Measurements from ENCODE around the gene SULT1B1. TPM values are rescaled to one million over a fixed set of nuclear protein-coding genes. Genes with fewer than 3 reads are reported as not detected.

SULT1B1 gene
- total RNA-seq, 1 donor from 2014 or later, result not detected

DNA sequence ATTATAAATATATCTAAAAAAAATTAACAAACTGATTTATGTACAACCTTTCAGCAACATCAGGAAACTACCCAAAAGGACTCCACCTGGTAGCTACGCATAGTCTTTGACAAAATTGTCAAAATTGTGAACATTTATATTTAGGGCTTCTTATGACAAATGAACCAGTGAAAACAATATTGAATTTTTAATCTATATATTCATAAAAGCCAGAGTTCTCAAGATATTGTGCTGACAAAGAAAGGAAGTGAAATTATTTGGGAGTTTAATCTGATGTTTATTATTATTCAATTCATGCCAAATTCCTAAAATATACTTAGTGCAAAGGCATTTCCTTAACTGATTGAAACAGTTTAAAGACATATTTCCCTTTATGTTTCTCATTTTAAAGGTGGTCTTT lies 5.3 kb upstream of the SULT1B1 start:
- no peak overlapping the region for H3K27ac Mint-ChIP-seq (ENCODE audit: unreplicated experiment)
- TF ChIP-seq, protein P1, sequence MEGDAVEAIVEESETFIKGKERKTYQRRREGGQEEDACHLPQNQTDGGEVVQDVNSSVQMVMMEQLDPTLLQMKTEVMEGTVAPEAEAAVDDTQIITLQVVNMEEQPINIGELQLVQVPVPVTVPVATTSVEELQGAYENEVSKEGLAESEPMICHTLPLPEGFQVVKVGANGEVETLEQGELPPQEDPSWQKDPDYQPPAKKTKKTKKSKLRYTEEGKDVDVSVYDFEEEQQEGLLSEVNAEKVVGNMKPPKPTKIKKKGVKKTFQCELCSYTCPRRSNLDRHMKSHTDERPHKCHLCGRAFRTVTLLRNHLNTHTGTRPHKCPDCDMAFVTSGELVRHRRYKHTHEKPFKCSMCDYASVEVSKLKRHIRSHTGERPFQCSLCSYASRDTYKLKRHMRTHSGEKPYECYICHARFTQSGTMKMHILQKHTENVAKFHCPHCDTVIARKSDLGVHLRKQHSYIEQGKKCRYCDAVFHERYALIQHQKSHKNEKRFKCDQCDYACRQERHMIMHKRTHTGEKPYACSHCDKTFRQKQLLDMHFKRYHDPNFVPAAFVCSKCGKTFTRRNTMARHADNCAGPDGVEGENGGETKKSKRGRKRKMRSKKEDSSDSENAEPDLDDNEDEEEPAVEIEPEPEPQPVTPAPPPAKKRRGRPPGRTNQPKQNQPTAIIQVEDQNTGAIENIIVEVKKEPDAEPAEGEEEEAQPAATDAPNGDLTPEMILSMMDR (IDR thresholded peaks at IDR 0.05; ENCODE audit: unreplicated experiment), result no peak
- H3K4me3 Mint-ChIP-seq (ENCODE audit: unreplicated experiment), result no peak overlapping the region
- DNase-seq (ENCODE audit: low spot score), result no peak
- H3K36me3 Mint-ChIP-seq (ENCODE audit: low read depth, unreplicated experiment), result peaks cover 3% of the 10 kb centered on the region
- H3K27me3 Mint-ChIP-seq (ENCODE audit: unreplicated experiment), result no peaks in the 10 kb centered on the region
- H3K9me3 Mint-ChIP-seq (ENCODE audit: unreplicated experiment), result no peaks in the 10 kb centered on the region
- H3K4me1 Mint-ChIP-seq (ENCODE audit: unreplicated experiment), result no peaks in the 10 kb centered on the region

DNA sequence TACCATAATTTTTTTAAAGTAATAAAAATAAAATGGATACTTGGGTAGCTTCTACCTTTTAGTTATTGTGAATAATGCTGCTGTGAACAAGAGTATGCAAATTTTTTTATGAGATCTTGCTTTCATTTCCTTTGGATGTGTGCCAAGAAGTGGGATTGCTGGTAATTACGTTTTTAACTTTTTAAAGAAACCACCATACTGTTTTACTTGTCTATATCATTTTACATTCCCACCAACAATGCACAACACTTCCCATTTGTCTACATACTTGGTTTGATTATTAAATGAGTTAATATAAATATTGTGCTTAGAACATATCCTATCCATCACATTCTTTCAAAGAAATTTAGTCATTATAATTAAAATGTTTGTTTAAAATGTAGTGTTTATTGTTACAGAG lies 3.9 kb upstream of the SULT1B1 start:
- DNase-seq (ENCODE audit: low spot score), result no peak
- Mint-ChIP-seq H3K36me3 (ENCODE audit: low read depth, unreplicated experiment) (peaks cover 3% of the 10 kb centered on the region), H3K4me3 (ENCODE audit: unreplicated experiment) (no peak overlapping the region), H3K9me3 (ENCODE audit: unreplicated experiment) (no peaks in the 10 kb centered on the region), H3K4me1 (ENCODE audit: unreplicated experiment) (no peaks in the 10 kb centered on the region), H3K27me3 (ENCODE audit: unreplicated experiment) (no peaks in the 10 kb centered on the region), H3K27ac (ENCODE audit: unreplicated experiment) (no peak overlapping the region)
- TF ChIP-seq, protein P1 (IDR thresholded peaks at IDR 0.05; ENCODE audit: unreplicated experiment), result no peak

DNA sequence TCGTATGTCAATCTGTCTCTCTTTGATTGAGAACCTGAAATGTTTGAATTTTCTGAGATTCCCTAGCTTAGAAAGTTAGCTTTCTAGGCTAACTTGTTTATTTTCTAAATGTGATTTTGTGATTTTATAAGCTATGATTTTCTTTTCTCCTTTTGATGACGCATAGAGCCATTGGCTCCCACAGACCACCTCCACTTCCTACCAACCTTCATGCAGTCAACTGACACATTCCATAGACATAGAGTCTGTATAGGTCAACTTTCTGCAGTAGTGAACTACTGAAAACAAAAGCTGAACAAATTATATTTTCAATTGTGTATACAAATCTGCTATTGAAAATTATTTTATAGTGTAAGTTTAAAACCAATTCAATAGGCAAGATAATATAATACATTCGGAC lies 2.8 kb upstream of the SULT1B1 start:
- no peaks in the 10 kb centered on the region for H3K4me1 Mint-ChIP-seq (ENCODE audit: unreplicated experiment)

DNA sequence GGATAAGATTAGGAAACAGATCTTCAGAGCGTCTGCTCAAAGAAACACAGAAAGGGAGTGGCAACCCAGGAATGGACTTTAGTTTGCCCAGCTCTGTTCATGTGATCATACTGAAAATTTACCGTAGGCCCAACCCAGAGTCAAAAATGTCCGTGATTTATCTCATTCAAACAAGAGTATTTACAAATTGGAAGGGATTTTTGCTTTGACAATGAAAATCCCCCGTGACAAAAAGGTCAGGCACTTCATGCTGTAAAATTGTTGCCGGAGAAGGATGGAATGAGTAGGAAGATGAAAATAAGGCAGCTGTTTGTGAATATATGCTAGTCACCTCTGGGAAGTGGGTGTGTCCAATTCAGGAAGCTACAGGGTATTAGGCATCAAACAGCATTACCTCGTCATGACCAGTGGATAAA lies 1.2 kb downstream of the SULT1B1 start:
- no peaks in the 10 kb centered on the region for H3K9me3 Mint-ChIP-seq (ENCODE audit: unreplicated experiment)
- no peaks in the 10 kb centered on the region for H3K27me3 Mint-ChIP-seq (ENCODE audit: unreplicated experiment)
- peaks cover 3% of the 10 kb centered on the region for H3K36me3 Mint-ChIP-seq (ENCODE audit: low read depth, unreplicated experiment)
- H3K4me1 Mint-ChIP-seq (ENCODE audit: unreplicated experiment), result no peaks in the 10 kb centered on the region
- no peak for DNase-seq (ENCODE audit: low spot score)
- H3K4me3 Mint-ChIP-seq (ENCODE audit: unreplicated experiment), result no peak overlapping the region
- TF ChIP-seq, protein P1 (IDR thresholded peaks at IDR 0.05; ENCODE audit: unreplicated experiment), result no peak
- no peak overlapping the region for H3K27ac Mint-ChIP-seq (ENCODE audit: unreplicated experiment)

More for the DNA sequence above, 2.8 kb upstream of the SULT1B1 start:
- no peak overlapping the region for H3K27ac Mint-ChIP-seq (ENCODE audit: unreplicated experiment)
- peaks cover 3% of the 10 kb centered on the region for H3K36me3 Mint-ChIP-seq (ENCODE audit: low read depth, unreplicated experiment)
- no peak for DNase-seq (ENCODE audit: low spot score)
- no peaks in the 10 kb centered on the region for H3K9me3 Mint-ChIP-seq (ENCODE audit: unreplicated experiment)
- TF ChIP-seq, protein P1 (IDR thresholded peaks at IDR 0.05; ENCODE audit: unreplicated experiment), result no peak
- H3K27me3 Mint-ChIP-seq (ENCODE audit: unreplicated experiment), result no peaks in the 10 kb centered on the region
- no peak overlapping the region for H3K4me3 Mint-ChIP-seq (ENCODE audit: unreplicated experiment)

DNA sequence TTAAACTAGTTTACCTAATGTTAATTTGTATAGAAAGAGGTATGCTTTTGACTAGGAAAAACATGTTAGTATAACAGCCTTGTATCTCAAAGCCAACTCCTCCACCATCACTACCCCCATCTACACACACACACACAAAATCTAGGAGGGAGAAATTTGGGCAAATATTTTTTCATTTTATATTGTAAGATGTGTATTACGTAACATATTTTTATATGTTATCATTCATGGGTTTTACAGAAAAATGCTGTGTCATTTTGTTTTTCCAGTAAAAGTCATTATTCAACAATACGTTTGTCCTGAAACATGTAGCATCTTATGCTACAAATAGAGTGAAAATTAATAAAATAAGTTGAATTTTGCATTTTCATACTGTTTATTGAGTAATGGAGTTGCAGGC lies 3.0 kb downstream of the SULT1B1 start:
- TF ChIP-seq, protein P1 (IDR thresholded peaks at IDR 0.05; ENCODE audit: unreplicated experiment), result no peak
- Mint-ChIP-seq H3K36me3 (ENCODE audit: low read depth, unreplicated experiment) (peaks cover 3% of the 10 kb centered on the region), H3K4me3 (ENCODE audit: unreplicated experiment) (no peak overlapping the region), H3K4me1 (ENCODE audit: unreplicated experiment) (no peaks in the 10 kb centered on the region), H3K27ac (ENCODE audit: unreplicated experiment) (no peak overlapping the region), H3K27me3 (ENCODE audit: unreplicated experiment) (no peaks in the 10 kb centered on the region), H3K9me3 (ENCODE audit: unreplicated experiment) (no peaks in the 10 kb centered on the region)
- DNase-seq (ENCODE audit: low spot score), result no peak

All from endothelial cell (in vitro differentiated cells).